ENCODE data around the gene C14orf180. TPM values are rescaled to one million over a fixed set of nuclear protein-coding genes. Genes with fewer than 3 reads are reported as not detected.

C14orf180 gene
- total and polyA plus RNA-seq, 2 donors (not counting 1 experiment from before 2014, with no cell fraction given), result not detected

DNA sequence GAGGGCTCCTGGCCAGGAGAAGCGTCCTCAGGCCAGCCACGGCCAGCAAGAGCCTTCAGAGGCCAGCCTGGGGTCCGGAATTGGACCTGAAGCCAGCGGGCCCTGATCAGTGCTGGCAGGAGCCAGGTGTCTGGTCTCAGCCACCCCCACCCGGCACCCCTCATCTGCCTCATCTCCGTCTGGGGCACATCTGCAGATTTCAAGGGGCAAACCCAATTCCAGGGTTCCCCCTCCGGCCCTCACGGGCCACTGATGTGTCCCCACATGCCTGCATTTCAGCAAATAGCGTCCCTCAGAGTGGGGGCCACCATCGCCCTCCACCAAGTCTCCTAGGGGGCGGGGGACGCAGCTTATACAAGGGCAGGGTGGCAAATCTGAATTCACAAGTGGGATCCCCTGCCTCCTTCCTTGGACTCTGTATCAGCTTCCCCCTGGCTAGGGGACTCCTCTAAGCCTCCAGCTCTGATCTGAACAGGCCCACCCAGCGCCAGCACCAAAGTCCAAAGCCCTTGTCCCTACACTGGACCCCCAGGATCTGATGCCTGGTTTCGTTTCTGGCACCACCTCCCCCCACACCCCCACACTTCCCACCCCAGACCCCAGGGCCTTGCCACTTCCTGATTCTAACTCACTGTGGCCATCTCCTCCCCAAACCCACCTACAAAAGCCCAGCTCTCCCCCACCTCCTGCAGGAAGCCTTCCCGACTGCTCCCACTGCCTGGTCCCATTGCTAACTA is 14.9 kb downstream of the C14orf180 start:
- H3K27ac ChIP-seq (ENCODE audit: insufficient read depth, low read length), result no peak overlapping the region
- TF ChIP-seq, protein P1, sequence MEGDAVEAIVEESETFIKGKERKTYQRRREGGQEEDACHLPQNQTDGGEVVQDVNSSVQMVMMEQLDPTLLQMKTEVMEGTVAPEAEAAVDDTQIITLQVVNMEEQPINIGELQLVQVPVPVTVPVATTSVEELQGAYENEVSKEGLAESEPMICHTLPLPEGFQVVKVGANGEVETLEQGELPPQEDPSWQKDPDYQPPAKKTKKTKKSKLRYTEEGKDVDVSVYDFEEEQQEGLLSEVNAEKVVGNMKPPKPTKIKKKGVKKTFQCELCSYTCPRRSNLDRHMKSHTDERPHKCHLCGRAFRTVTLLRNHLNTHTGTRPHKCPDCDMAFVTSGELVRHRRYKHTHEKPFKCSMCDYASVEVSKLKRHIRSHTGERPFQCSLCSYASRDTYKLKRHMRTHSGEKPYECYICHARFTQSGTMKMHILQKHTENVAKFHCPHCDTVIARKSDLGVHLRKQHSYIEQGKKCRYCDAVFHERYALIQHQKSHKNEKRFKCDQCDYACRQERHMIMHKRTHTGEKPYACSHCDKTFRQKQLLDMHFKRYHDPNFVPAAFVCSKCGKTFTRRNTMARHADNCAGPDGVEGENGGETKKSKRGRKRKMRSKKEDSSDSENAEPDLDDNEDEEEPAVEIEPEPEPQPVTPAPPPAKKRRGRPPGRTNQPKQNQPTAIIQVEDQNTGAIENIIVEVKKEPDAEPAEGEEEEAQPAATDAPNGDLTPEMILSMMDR (conservative IDR thresholded peaks at IDR 0.05 in 1 of 2, IDR thresholded peaks at IDR 0.05 in 1 of 2; ENCODE audit: low read depth in 1 of 2, low read length in 2 of 2), result no peak
- TF ChIP-seq EZH2 (IDR thresholded peaks at IDR 0.05; ENCODE audit: low read length, missing control alignments), result no peak
- no peak overlapping the region for H3K4me2 ChIP-seq (ENCODE audit: extremely low read depth, insufficient read depth, low read length)
- no peaks in the 10 kb centered on the region for H3K79me2 ChIP-seq (ENCODE audit: control insufficient read depth, insufficient read depth, low read length)
- H3K4me1 ChIP-seq (ENCODE audit: control insufficient read depth, extremely low read depth, insufficient read depth, low read length), result no peaks in the 10 kb centered on the region
- H2AFZ ChIP-seq (ENCODE audit: low read length), result no peak overlapping the region
- H3K27me3 ChIP-seq (ENCODE audit: control insufficient read depth, insufficient read depth, low read length), result no peaks in the 10 kb centered on the region
- no peak for DNase-seq (ENCODE audit: low read depth in 2 of 2)
- no peak overlapping the region for H3K9ac ChIP-seq (ENCODE audit: insufficient read depth, low read length)
- no peaks in the 10 kb centered on the region for H3K36me3 ChIP-seq (ENCODE audit: control insufficient read depth, insufficient read depth, low read length)
- no peaks in the 10 kb centered on the region for H4K20me1 ChIP-seq (ENCODE audit: control insufficient read depth, extremely low read depth, insufficient read depth, low read length)
- no peaks in the 10 kb centered on the region for H3K9me3 ChIP-seq (ENCODE audit: control insufficient read depth, insufficient read depth, low read depth, low read length)
- H3K4me3 ChIP-seq (replicated peaks in 1 of 4; ENCODE audit: control extremely low read depth in 1 of 4, insufficient read depth in 1 of 4, low read depth in 3 of 4, low read length in 4 of 4), result no peak overlapping the region

DNA sequence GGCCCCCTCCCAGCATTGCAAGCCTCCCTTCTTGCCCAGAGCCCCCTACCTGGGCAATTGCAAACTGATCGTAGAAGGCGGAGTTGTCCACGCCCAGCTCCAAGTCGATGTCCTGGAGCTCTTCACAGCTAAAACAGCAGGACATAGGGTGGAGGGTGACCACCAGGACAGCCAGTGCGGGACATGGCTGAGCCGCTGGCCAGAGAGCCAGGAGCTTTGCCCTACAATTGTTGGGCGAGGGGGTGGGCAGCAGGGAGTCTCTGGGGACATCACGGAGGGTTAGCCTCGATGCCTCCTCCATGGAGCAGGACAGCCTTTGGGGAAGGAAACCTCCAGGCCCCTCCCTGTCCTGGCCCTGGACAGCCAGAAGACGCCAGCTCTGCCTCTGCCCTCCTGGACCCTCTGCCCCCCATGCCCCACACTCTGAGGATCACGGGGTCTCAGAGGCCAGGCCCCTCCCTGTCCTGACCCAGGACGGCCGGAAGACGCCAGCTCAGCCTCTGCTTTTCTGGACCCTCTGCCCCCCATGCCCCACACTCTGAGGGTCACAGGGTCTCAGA is 15.6 kb downstream of the C14orf180 start:
- Histone ChIP-seq H3K36me3 (ENCODE audit: control insufficient read depth, insufficient read depth, low read length) (no peaks in the 10 kb centered on the region), H3K79me2 (ENCODE audit: control insufficient read depth, insufficient read depth, low read length) (no peaks in the 10 kb centered on the region), H3K9ac (ENCODE audit: insufficient read depth, low read length) (no peak overlapping the region), H3K9me3 (ENCODE audit: control insufficient read depth, insufficient read depth, low read depth, low read length) (no peaks in the 10 kb centered on the region), H4K20me1 (ENCODE audit: control insufficient read depth, extremely low read depth, insufficient read depth, low read length) (no peaks in the 10 kb centered on the region), H3K27me3 (ENCODE audit: control insufficient read depth, insufficient read depth, low read length) (no peaks in the 10 kb centered on the region), H3K4me1 (ENCODE audit: control insufficient read depth, extremely low read depth, insufficient read depth, low read length) (no peaks in the 10 kb centered on the region), H3K4me2 (ENCODE audit: extremely low read depth, insufficient read depth, low read length) (no peak overlapping the region), H3K4me3 (replicated peaks in 1 of 4; ENCODE audit: control extremely low read depth in 1 of 4, insufficient read depth in 1 of 4, low read depth in 3 of 4, low read length in 4 of 4) (no peak overlapping the region), H2AFZ (ENCODE audit: low read length) (no peak overlapping the region), H3K27ac (ENCODE audit: insufficient read depth, low read length) (no peak overlapping the region)
- no peak for TF ChIP-seq EZH2 (IDR thresholded peaks at IDR 0.05; ENCODE audit: low read length, missing control alignments)
- TF ChIP-seq, protein P1 (conservative IDR thresholded peaks at IDR 0.05 in 1 of 2, IDR thresholded peaks at IDR 0.05 in 1 of 2; ENCODE audit: low read depth in 1 of 2, low read length in 2 of 2), result no peak
- no peak for DNase-seq (ENCODE audit: low read depth in 2 of 2)

DNA sequence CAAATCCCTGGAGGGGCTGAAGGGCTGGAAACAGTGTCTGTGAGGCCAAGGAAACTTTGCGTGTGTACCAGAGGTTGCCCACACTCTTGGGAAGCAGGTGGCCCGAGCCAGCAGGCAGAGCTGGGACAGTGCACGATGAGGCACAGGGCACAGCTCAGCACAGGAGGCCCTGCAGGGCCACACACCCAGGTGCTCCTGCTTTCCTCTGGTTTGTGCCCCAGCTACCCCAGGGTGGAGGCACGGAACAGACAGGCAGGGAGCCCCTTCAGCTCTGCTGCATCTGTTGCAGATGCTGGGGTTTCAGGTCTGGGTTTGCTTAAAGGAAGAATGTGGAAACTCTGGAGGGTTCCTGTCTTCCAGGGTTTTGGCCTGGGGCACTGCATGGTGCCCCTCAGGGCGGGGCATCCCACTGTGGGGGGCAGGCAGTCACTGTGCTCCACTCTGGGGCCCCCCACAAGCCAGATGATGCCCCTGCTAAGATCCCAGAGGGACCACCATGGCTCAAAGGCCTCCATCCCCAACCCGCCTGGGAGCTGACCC is 16.4 kb downstream of the C14orf180 start:
- Histone ChIP-seq H3K27ac (ENCODE audit: insufficient read depth, low read length) (no peak overlapping the region), H3K36me3 (ENCODE audit: control insufficient read depth, insufficient read depth, low read length) (no peaks in the 10 kb centered on the region), H3K4me2 (ENCODE audit: extremely low read depth, insufficient read depth, low read length) (no peak overlapping the region), H3K79me2 (ENCODE audit: control insufficient read depth, insufficient read depth, low read length) (no peaks in the 10 kb centered on the region), H4K20me1 (ENCODE audit: control insufficient read depth, extremely low read depth, insufficient read depth, low read length) (no peaks in the 10 kb centered on the region), H2AFZ (ENCODE audit: low read length) (no peak overlapping the region), H3K4me1 (ENCODE audit: control insufficient read depth, extremely low read depth, insufficient read depth, low read length) (no peaks in the 10 kb centered on the region), H3K9ac (ENCODE audit: insufficient read depth, low read length) (no peak overlapping the region), H3K9me3 (ENCODE audit: control insufficient read depth, insufficient read depth, low read depth, low read length) (no peaks in the 10 kb centered on the region), H3K27me3 (ENCODE audit: control insufficient read depth, insufficient read depth, low read length) (no peaks in the 10 kb centered on the region), H3K4me3 (replicated peaks in 1 of 4; ENCODE audit: control extremely low read depth in 1 of 4, insufficient read depth in 1 of 4, low read depth in 3 of 4, low read length in 4 of 4) (no peak overlapping the region)
- no peak for DNase-seq (ENCODE audit: low read depth in 2 of 2)
- no peak for TF ChIP-seq EZH2 (IDR thresholded peaks at IDR 0.05; ENCODE audit: low read length, missing control alignments)
- TF ChIP-seq, protein P1 (conservative IDR thresholded peaks at IDR 0.05 in 1 of 2, IDR thresholded peaks at IDR 0.05 in 1 of 2; ENCODE audit: low read depth in 1 of 2, low read length in 2 of 2), result no peak
